NT2/D1 (cell line): ENCODE results near the gene NCF4.

ENCODE experiments used
- DNase-seq: peaks from one replicate; pipeline ENCODE4 v3.0.0-alpha.2; 2011; ENCODE audit warnings: low read depth, low spot score
- H3K27me3 ChIP-seq: 2 replicates; pipeline ENCODE4 v1.6.0; 2011; ENCODE audit warnings: mild to moderate bottlenecking; ENCODE audit not compliant: insufficient read length, insufficient read depth
- H3K36me3 ChIP-seq: 2 replicates; pipeline ENCODE4 v1.6.1; 2011; ENCODE audit warnings: mild to moderate bottlenecking, low read length, mixed read lengths; ENCODE audit not compliant: insufficient read depth, insufficient read length
- H3K4me1 ChIP-seq: 2 replicates; pipeline ENCODE4 v1.5.1; 2011; ENCODE audit not compliant: insufficient read depth, insufficient read length
- H3K4me3 ChIP-seq: 2 replicates; pipeline ENCODE4 v1.5.1; 2011; ENCODE audit warnings: low read depth; ENCODE audit not compliant: insufficient read length
- H3K9ac ChIP-seq: 2 replicates; pipeline ENCODE4 v1.6.0; 2011; ENCODE audit warnings: low read depth; ENCODE audit not compliant: insufficient read length
- H3K9me3 ChIP-seq: 2 replicates; pipeline ENCODE4 v1.5.1; 2011; ENCODE audit warnings: mild to moderate bottlenecking, low read length; ENCODE audit not compliant: insufficient read depth
- SUZ12 ChIP-seq: IDR thresholded peaks from 2 replicates; pipeline ENCODE4 v1.6.1; 2011; ENCODE audit not compliant: insufficient read length, insufficient read depth; ENCODE audit errors: extremely low read depth
- YY1 ChIP-seq: IDR thresholded peaks from 2 replicates; pipeline ENCODE4 v1.6.1; 2011; ENCODE audit not compliant: insufficient read length, insufficient read depth
- ZNF274 ChIP-seq: IDR thresholded peaks from 2 replicates; pipeline ENCODE4 v1.6.1; 2011; ENCODE audit warnings: mild to moderate bottlenecking, low read depth, low read length

NCF4 gene

GRCh38 chr22:36839356-36840073, 21.3 kb upstream of the NCF4 start:
- DNase-seq, result no peak
- H3K4me3 ChIP-seq, result no peak overlapping the region
- H3K9me3 ChIP-seq, result peaks cover 20% of the 10 kb centered on the region; the same call in 1 of the 2 replicates
- peaks cover 3% of the 10 kb centered on the region for H3K27me3 ChIP-seq
- TF ChIP-seq SUZ12 (no peak), YY1 (no peak), ZNF274 (no peak)
- no peaks in the 10 kb centered on the region for H3K4me1 ChIP-seq
- H3K9ac ChIP-seq, result no peak overlapping the region
- no peaks in the 10 kb centered on the region for H3K36me3 ChIP-seq

GRCh38 chr22:36840106-36840505, 20.7 kb upstream of the NCF4 start:
- Histone ChIP-seq H3K4me1 (no peaks in the 10 kb centered on the region), H3K9ac (no peak overlapping the region), H3K4me3 (no peak overlapping the region), H3K27me3 (peaks cover 3% of the 10 kb centered on the region), H3K36me3 (no peaks in the 10 kb centered on the region), H3K9me3 (peaks cover 20% of the 10 kb centered on the region; the same call in 1 of the 2 replicates)
- TF ChIP-seq SUZ12, result no peak
- TF ChIP-seq ZNF274, result no peak
- no peak for TF ChIP-seq YY1
- DNase-seq, result no peak

GRCh38 chr22:36846271-36846670, 14.5 kb upstream of the NCF4 start:
- Histone ChIP-seq H3K27me3 (peaks cover 3% of the 10 kb centered on the region), H3K4me1 (peaks cover 5% of the 10 kb centered on the region), H3K9me3 (no peaks in the 10 kb centered on the region), H3K9ac (no peak overlapping the region), H3K36me3 (no peaks in the 10 kb centered on the region), H3K4me3 (no peak overlapping the region)
- DNase-seq, result no peak
- TF ChIP-seq ZNF274, result no peak
- TF ChIP-seq SUZ12, result no peak
- TF ChIP-seq YY1, result no peak

- Histone ChIP-seq H3K4me1 (peaks cover 5% of the 10 kb centered on the region), H3K27me3 (peaks cover 3% of the 10 kb centered on the region), H3K9ac (no peak overlapping the region), H3K9me3 (no peaks in the 10 kb centered on the region), H3K36me3 (no peaks in the 10 kb centered on the region), H3K4me3 (no peak overlapping the region)
- no peak for DNase-seq
- no peak for TF ChIP-seq YY1
- no peak for TF ChIP-seq SUZ12
- no peak for TF ChIP-seq ZNF274
Measured at GRCh38 chr22:36846949-36847348, 13.9 kb upstream of the NCF4 start.

- H3K9me3 ChIP-seq, result 0 out of 2 replicates have a peak, but pooled peaks cover 4% of the 10 kb centered on the region
- no peak for DNase-seq
- TF ChIP-seq SUZ12 (no peak), ZNF274 (no peak), YY1 (no peak)
- H3K27me3 ChIP-seq, result no peaks in the 10 kb centered on the region
- peaks cover 5% of the 10 kb centered on the region for H3K4me1 ChIP-seq
- no peak overlapping the region for H3K9ac ChIP-seq
- H3K36me3 ChIP-seq, result no peaks in the 10 kb centered on the region
- H3K4me3 ChIP-seq, result no peak overlapping the region
Measured at GRCh38 chr22:36850056-36850455, 10.8 kb upstream of the NCF4 start.

GRCh38 chr22:36850682-36851081, 10.1 kb upstream of the NCF4 start:
- Histone ChIP-seq H3K27me3 (no peaks in the 10 kb centered on the region), H3K9ac (no peak overlapping the region), H3K4me1 (peaks cover 5% of the 10 kb centered on the region), H3K4me3 (no peak overlapping the region), H3K9me3 (peaks cover 10% of the 10 kb centered on the region; the same call in 1 of the 2 replicates), H3K36me3 (no peaks in the 10 kb centered on the region)
- DNase-seq, result no peak
- TF ChIP-seq YY1 (no peak), SUZ12 (no peak), ZNF274 (no peak)

GRCh38 chr22:36852056-36852973, 8.5 kb upstream of the NCF4 start:
- H3K9me3 ChIP-seq, result peaks cover 21% of the 10 kb centered on the region; the same call in 1 of the 2 replicates
- no peak for DNase-seq
- TF ChIP-seq ZNF274 (no peak), SUZ12 (no peak), YY1 (no peak)
- H3K4me3 ChIP-seq, result no peak overlapping the region
- H3K27me3 ChIP-seq, result peaks cover 9% of the 10 kb centered on the region
- no peak overlapping the region for H3K9ac ChIP-seq
- peaks cover 5% of the 10 kb centered on the region for H3K4me1 ChIP-seq
- no peaks in the 10 kb centered on the region for H3K36me3 ChIP-seq
